ENCODE results near the gene RTCA. TPM values are rescaled to one million over a fixed set of nuclear protein-coding genes. Genes with fewer than 3 reads are reported as not detected.

RTCA gene
- total RNA-seq, 1 donor from 2014 or later, result 29.6 TPM

DNA sequence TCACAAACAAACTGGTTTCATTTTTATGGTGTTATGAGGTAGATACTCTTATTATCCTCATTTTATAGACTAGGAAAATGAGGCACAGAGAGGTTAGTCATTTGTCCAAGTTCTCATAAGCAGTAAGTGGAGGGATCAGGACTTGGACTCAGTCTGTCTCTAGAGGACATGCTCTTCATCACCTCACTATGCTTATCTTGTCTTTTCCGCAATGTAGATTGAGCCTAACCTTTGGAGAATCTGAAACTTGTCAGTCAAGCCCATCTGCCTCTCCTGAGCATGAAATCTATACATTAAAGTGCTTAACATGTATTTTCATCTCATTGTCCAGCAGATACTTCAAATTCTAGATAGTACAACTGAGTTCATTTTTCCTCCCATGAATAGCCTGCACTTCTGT, 74.5 kb downstream of the RTCA start:
- no peak for TF ChIP-seq CTCF (conservative IDR thresholded peaks at IDR 0.05)
- no peaks in the 10 kb centered on the region for H3K4me1 Mint-ChIP-seq
- no peaks in the 10 kb centered on the region for H3K9me3 Mint-ChIP-seq
- no peaks in the 10 kb centered on the region for H3K36me3 Mint-ChIP-seq (ENCODE audit: low read depth)
- H3K27me3 Mint-ChIP-seq (ENCODE audit: low read depth), result peaks cover 10% of the 10 kb centered on the region
- no peak for DNase-seq (ENCODE audit: low read depth, low spot score)
- no peak overlapping the region for H3K4me3 Mint-ChIP-seq
- H3K27ac Mint-ChIP-seq (ENCODE audit: unreplicated experiment), result no peak overlapping the region

GRCh38 chr1:100342348-100342747, 76.3 kb downstream of the RTCA start:
- DNase-seq (ENCODE audit: low read depth, low spot score), result no peak
- Mint-ChIP-seq H3K27ac (ENCODE audit: unreplicated experiment) (no peak overlapping the region), H3K9me3 (no peaks in the 10 kb centered on the region), H3K36me3 (ENCODE audit: low read depth) (no peaks in the 10 kb centered on the region), H3K27me3 (ENCODE audit: low read depth) (peaks cover 6% of the 10 kb centered on the region), H3K4me3 (no peak overlapping the region), H3K4me1 (no peaks in the 10 kb centered on the region)
- no peak for TF ChIP-seq CTCF (conservative IDR thresholded peaks at IDR 0.05)

Small RNA genes lying within 50 kb of the gene (microRNA-seq; reads per million reads assigned to microRNA genes)
- not detected for gene MIR553

Other genes with a start within 250 kb of the RTCA start
- 14.9 and 15.2 TPM in 2 replicates for gene SASS6, start 133.3 kb upstream of the RTCA start, total RNA-seq
- gene TRMT13, start 133.1 kb upstream of the RTCA start, total RNA-seq, result 14.6 and 17.8 TPM in 2 replicates
- 1.3 and 1.4 TPM in 2 replicates for gene LRRC39, start 88.0 kb upstream of the RTCA start, total RNA-seq
- gene DBT, start 16.4 kb upstream of the RTCA start, total RNA-seq, result 11.8 and 13.1 TPM in 2 replicates
- 15.7 and 16.6 TPM in 2 replicates for gene CDC14A, start 86.3 kb downstream of the RTCA start, total RNA-seq